Neural crest cell (in vitro differentiated cells): ENCODE data around the gene HTRA2. TPM values are rescaled to one million over a fixed set of nuclear protein-coding genes. Genes with fewer than 3 reads are reported as not detected.

ENCODE experiments used
- DNase-seq: peaks from one replicate; pipeline ENCODE4 v3.0.0; 2021; ENCODE audit warnings: low read depth, mixed read lengths, low spot score
- H3K27ac Mint-ChIP-seq: one replicate; pipeline ENCODE4 v1.8.0; 2021; ENCODE audit warnings: mild to moderate bottlenecking, mixed read lengths; ENCODE audit not compliant: unreplicated experiment
- H3K27me3 Mint-ChIP-seq: 2 replicates; pipeline ENCODE4 v1.8.0; 2021; ENCODE audit warnings: low read depth, mild to moderate bottlenecking, mixed read lengths
- H3K36me3 Mint-ChIP-seq: 2 replicates; pipeline ENCODE4 v1.8.0; 2021; ENCODE audit warnings: low read depth, mild to moderate bottlenecking, mixed read lengths
- H3K4me1 Mint-ChIP-seq: 2 replicates; pipeline ENCODE4 v1.8.0; 2021; ENCODE audit warnings: mixed read lengths
- H3K4me3 Mint-ChIP-seq: one replicate; pipeline ENCODE4 v1.8.0; 2021; ENCODE audit warnings: mild to moderate bottlenecking, mixed read lengths
- H3K9me3 Mint-ChIP-seq: 2 replicates; pipeline ENCODE4 v1.8.0; 2021; ENCODE audit warnings: mixed read lengths
- CTCF ChIP-seq: fragments of 200-600 bp; sonication (generic); conservative IDR thresholded peaks from 2 replicates; pipeline ENCODE4 v1.5.0; 2021; ENCODE audit warnings: antibody characterized with exemption, mild to moderate bottlenecking
- total RNA-seq: library from RNA; stranded (reverse); gene quantifications from 2 replicates; pipeline ENCODE4 v1.2.1, GENCODE V29; 2021

HTRA2 gene
- total RNA-seq, 1 donor from 2014 or later, result 44.7 TPM

GRCh38 chr2:74495440-74495839, 34.3 kb upstream of the HTRA2 start:
- Mint-ChIP-seq H3K4me1 (peaks cover 12% of the 10 kb centered on the region), H3K27ac (no peak overlapping the region), H3K4me3 (no peak overlapping the region), H3K27me3 (peaks cover 59% of the 10 kb centered on the region), H3K36me3 (peaks cover 13% of the 10 kb centered on the region), H3K9me3 (no peaks in the 10 kb centered on the region)
- no peak for TF ChIP-seq CTCF
- DNase-seq, result no peak

GRCh38 chr2:74496997-74497776, 32.5 kb upstream of the HTRA2 start:
- H3K9me3 Mint-ChIP-seq, result no peaks in the 10 kb centered on the region
- peaks cover 76% of the 10 kb centered on the region for H3K27me3 Mint-ChIP-seq
- no peak for TF ChIP-seq CTCF
- H3K36me3 Mint-ChIP-seq, result peaks cover 15% of the 10 kb centered on the region
- H3K4me1 Mint-ChIP-seq, result peaks cover 12% of the 10 kb centered on the region
- H3K4me3 Mint-ChIP-seq, result peak overlapping the region; percentile 65
- DNase-seq, result no peak
- H3K27ac Mint-ChIP-seq, result no peak overlapping the region

GRCh38 chr2:74497777-74498499, 31.8 kb upstream of the HTRA2 start:
- no peak for DNase-seq
- H3K4me3 Mint-ChIP-seq, result peak overlapping the region; percentile 86

GRCh38 chr2:74498500-74499266, 31.1 kb upstream of the HTRA2 start:
- TF ChIP-seq CTCF, result no peak
- Mint-ChIP-seq H3K27ac (no peak overlapping the region), H3K36me3 (peaks cover 13% of the 10 kb centered on the region), H3K27me3 (peaks cover 91% of the 10 kb centered on the region), H3K4me3 (peak overlapping the region; percentile 86), H3K9me3 (no peaks in the 10 kb centered on the region), H3K4me1 (peaks cover 19% of the 10 kb centered on the region)
- peak; percentile 28 for DNase-seq

More at GRCh38 chr2:74497777-74498499, 31.8 kb upstream of the HTRA2 start:
- no peak for TF ChIP-seq CTCF
- Mint-ChIP-seq H3K4me1 (peaks cover 19% of the 10 kb centered on the region), H3K27ac (no peak overlapping the region), H3K27me3 (peaks cover 84% of the 10 kb centered on the region), H3K9me3 (no peaks in the 10 kb centered on the region), H3K36me3 (peaks cover 15% of the 10 kb centered on the region)

- H3K27me3 Mint-ChIP-seq, result peaks cover 94% of the 10 kb centered on the region
- peaks cover 19% of the 10 kb centered on the region for H3K4me1 Mint-ChIP-seq
- DNase-seq, result no peak
- peak within 1 kb of the TSS; percentile 86 for H3K4me3 Mint-ChIP-seq
- H3K9me3 Mint-ChIP-seq, result no peaks in the 10 kb centered on the region
- TF ChIP-seq CTCF, result no peak
- no peak within 1 kb of the TSS for H3K27ac Mint-ChIP-seq
- H3K36me3 Mint-ChIP-seq, result peaks cover 10% of the 10 kb centered on the region
These were observed 30.3 kb upstream of the HTRA2 start, which contains the start of gene LBX2 for GRCh38 chr2:74499267-74499939. Gene LBX2, minus strand, starts transcription at chr2:74499603. Its CDS starts 66 bp downstream, at chr2:74499537.
